NCI-H128 (cell line): ENCODE measurements around the gene ANKRD42.
A peak's percentile ranks its signal among the peaks of the same experiment; 100 is the strongest.

Experiments used
- DNase-seq: peaks from one replicate; lab custom pipeline; 2025; ENCODE audit not compliant: unreplicated experiment; lab: John Stamatoyannopoulos, UW

Gene ANKRD42

DNA sequence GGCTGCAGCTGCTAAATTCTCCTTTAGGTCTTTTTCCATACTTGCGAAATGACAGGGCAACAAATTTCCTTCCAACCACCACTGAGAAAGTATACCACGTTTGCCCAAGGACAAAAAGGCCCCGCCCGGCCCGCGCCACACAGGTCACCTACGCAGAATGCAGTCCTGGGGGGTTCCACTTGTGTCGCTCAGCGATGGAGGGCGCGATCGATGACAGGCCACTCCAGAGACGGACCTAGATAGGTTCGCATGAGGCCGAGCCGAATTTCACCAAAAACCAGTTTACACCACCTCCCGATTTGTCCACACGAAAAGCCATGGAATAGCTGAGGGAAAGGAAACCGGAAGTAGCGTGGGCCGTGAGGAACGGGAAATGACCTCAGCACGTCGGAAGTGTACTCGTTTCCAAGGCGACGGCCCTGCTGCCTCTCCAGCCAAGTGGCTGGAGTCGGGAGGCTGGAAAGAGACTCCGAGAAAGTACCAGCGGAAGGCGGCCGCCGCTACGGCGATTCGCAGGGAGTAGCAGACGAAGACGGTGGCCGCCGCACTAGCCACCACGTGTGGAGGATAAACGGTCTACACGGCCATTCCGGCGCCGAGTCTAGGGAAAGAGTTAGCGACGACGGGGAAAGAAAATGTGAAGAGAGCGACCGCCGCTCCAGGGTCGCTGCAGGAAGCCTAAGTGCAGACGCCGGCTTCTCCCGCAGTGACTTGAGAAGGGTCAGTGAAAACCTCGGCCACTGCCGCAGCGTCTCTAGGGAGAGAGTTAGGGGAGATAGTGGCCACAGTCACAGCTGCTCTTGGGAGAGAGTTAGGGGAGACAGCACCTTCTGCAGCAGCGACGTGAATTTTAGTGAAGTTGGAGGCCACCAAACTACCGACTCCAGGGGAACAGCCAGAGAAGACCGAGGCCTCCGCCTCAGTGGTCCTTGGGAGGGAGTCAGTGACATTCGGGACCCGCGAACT, at the start of gene ANKRD42:
ANKRD42 (plus strand) TSS at position 398 of the 966 bp plus-strand sequence. CDS start 959 bp downstream, outside the sequence.
- DNase-seq: peak; percentile 76

DNA sequence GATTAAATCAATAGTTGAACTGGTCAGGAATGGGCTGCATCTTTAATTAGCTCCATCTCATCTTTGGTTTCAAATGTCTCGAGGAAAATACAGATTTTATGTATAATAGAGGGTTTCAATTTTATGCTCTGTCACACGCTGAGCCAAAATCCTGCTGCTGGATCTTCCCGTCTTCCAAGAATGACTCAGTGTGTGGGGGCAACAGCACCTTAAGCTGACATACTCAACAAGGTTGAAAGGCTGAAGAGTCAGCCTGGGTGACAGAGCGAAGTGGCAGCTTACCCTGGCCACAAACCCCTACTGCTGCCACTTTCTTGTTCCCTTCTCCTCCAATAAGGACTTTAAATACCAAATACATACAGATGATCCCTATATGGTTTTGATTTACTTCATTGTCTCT, 45.6 kb upstream of the ANKRD42 start:
- DNase-seq: no peak

DNA sequence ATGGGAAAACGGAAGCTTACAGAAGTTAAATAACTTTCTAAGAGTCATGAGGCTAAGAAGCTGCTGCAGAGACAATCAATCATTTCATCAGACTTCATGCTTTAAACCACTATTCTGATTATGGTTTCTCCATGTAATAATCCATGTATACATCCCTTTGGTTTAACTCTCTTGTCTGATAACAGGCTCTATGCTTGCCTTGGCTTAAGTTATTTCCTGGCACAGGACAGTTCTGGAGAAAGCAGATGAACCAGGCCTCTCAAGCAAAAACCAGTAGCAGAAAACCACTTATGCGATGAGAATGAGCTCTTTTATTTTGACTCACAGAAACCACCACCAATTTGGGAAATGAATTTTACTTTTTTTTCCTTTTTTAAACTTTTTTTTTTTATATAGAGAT, 43.1 kb upstream of the ANKRD42 start:
- DNase-seq: no peak

DNA sequence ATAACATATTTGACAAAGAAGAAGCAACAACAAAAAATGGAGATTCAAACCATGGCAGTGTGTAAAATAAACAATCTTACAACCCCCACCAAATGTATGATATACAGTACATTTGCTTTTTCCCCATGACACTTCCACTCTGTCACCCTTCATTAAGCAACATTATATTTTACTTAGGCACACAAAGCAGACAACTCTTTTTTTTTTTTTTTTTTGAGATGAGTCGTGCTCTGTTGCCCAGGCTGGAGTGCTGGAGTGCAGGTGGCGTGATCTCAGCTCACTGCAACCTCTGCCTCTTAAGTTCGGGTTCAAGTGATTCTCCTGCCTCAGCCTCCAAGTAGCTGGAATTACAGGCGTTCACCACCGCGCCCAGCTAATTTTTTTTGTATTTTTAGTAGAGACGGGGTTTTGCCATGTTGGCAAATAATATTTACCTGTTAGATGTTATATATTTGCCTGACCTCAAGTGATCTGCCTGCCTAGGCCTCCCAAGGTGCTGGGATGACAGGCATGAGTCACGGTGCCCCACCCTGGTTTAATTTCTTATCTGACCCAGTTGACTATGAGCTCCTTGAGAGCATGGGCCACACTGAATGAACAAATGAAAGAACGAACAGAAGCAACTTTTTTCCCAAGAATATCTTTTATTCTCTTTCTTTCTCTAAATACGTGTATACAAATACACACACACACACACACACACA, 42.1 kb upstream of the ANKRD42 start:
- no peak for DNase-seq

DNA sequence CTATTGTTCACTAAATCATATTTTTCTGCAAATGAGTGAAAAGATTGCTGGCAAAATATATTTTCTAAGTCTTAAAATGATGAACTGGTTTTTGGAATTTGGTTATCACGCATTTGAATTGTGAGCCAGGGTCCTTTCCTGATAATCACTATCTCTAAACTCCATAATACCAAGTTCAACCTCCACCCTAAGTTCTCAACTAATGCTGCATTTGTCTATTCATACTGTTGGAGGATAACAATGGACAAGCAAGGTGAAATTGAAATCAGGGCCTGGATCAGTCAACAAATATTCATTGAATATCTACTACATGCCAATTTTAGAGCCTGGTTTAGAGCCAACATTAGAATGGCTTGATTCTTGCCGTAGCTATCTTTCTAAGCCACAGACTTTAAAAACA, 41.2 kb upstream of the ANKRD42 start:
- DNase-seq: no peak

DNA sequence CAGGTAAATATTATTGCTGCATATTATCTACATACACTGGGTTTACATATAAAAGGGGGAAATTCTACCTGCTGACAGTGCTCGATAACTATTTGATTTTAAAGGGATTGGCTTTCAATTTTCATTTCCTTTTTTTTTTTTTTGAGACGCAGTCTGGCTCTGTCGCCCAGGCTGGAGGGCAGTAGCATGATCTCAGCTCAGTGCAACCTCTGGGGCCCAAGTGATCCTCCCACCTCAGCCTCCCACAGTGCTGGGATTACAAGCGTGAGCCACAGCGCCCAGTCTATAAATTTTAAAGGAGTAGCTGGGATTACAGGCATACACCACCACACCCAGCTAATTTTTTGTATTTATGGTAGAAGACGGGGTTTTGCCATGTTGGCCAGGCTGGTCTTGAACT, 39.7 kb upstream of the ANKRD42 start:
- no peak for DNase-seq

DNA sequence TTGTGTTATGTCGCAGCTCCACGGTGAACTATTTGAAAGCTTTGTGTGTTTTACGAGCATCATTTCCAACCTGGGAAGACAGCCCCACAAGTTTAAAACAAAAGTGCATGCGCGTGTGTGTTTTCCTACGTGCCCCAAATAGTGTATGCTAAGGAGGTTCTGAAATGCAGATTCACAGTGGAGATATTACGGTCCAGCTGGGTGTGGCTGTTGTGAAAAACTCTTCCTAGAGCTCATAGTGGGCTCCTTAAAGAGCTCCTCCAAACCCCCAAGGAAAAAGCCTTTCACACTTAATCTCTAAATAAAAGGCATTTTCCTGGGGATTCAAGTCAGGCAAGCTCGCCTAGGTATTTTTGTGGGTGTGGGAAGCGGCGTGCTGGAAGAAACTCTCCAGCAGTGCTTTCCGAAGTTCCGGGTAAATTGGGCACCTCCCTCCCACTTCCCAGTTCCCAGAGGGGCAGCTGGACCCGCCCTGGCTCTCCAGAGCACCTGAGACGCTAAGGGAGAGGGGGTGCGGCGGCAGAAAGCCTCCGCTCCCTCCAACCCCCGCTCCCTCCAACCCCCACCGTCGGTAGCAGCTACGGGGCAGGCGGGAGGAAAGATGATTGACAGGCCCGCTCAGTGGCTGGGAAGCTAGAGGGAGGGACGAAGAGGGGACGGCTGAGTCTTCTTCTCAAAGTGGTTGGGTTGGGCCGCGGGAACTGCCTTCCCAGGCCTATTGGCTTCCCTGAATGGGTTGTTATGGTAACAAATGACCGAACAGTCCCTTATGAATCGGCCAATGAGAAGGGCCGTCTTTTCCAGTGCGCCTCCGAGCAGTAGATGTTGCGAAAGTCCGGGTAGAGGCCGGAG, 37.1 kb upstream of the ANKRD42 start:
- DNase-seq: peak; percentile 100

DNA sequence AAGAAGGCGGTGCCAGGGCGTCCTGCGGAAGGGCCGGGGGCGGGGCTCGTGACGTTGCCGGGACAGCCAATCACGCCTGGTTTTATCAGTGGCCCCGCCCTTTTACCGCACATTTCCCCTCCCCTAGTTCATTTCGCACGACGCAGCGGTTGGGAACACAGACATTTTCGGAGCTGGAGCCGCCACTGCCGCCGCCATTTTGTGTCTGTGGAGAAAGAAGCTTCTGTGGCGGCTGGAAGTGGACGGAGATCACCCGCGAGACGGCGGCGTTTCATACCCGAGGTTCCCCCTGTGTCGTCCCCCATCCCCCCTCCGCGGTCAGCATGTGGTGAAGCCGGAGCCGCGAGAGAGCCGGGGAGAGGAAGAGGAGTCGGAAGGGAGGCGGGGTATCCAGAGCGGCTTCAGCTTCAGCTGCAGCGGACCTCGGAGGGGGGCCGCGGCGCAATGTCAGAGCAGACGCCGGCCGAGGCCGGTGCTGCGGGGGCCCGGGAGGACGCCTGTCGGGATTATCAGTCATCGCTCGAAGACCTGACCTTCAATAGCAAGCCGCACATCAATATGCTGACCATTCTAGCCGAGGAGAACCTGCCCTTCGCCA, 36.4 kb upstream of the ANKRD42 start, which contains the start of gene PCF11:
PCF11 (plus strand) TSS at position 136 of the 598 bp plus-strand sequence; CDS start at position 445, 309 bp downstream.
- DNase-seq: peak; percentile 100

DNA sequence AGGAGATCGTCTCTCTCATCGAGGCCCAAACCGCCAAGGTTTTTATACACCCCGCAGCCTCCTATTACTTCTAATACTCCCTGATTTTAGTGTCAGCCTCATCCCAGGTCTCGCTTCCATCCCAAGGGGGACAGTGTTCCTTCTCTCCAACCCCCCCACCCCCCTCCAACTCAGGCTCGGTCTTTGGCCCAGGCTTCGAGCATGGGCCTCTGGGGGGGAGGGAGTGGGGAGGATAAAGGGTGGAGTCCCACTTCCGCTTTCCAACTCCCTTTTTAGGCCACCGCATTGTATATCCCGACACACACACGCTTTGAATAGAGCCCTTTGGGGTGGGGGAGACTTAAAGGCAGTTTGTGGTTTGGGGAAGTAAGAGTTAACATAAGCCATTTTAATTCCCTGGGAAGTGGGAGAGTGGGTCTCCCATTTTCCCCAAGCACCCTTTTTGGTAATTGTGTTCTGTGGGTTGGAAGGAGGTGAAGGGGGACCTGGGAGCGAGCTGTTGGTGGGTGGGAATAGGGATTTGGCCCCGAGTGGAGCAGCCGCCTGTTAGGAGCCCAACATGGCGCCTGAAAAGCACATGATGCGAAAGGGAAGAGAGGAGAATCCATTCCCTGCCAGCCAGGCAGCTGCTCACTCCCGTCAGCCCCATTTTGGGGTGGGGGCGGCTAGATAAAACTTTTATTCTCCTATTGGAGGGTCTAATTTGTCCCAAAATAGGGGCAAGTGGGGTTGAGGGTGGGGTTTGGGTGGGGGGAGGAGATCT, 35.7 kb upstream of the ANKRD42 start:
- DNase-seq: no peak

DNA sequence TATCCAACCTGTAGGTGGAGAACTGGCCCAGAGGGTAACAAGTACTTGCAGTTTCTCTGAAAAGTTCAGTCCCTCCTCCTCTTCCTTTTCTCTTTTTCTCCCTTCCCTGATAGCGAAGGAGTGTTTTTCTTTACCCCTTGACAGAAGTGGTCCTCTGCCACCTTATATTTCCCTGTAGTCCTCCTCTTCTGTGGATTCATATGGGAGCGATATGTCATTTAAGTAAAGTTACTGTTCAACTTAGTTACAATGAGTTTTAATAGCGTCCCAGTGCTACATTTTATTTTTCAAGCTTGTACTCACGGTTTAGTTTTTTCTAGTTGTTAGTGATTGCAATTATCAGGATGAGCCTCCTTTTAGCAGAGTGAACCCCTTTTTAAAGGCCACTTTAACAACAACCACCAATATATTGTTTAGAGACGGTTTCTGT, 35.1 kb upstream of the ANKRD42 start:
- DNase-seq: no peak

DNA sequence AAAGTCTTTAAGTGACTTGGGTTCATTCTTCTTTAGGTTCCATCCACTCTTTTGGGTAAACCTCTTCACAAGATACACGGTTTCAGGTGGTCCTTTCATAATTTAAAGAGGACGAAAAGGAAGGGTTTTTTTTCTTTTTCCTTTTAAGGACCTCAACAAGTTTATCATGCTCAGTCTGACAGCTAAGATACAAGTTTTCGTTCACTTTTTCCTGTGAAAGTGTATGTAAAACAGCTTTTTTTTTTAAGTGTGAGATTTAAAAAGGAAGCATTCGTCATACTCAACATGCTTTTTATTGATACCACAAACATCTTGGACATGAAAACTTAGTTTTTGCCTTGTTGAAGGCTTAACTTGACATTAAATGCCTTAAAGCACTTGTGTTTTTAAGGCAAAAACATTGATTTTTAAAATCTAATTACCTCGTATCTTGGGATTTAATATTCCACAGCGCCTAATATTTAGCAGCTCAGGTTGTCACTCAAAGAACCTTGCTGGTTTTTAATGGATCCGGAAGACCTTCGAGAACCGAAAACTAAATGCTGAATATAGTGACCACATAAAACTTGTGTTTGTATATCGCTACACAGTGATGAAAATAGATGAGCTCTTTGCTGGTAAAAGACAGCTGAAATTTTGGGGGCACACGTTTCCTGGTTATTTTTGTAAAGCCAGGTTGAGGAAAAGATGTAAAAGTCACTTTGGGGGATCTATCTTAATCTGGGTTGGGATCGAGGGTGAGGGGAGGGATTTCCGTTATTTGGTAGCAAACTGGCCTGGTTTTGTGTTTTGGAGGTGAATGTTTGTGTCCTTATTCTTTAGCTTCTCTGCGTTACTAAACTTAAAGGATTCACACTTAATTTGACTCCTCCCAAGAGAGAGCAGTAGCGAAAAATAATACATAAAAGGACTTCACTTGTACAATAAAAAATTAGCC, 34.3 kb upstream of the ANKRD42 start:
- no peak for DNase-seq

DNA sequence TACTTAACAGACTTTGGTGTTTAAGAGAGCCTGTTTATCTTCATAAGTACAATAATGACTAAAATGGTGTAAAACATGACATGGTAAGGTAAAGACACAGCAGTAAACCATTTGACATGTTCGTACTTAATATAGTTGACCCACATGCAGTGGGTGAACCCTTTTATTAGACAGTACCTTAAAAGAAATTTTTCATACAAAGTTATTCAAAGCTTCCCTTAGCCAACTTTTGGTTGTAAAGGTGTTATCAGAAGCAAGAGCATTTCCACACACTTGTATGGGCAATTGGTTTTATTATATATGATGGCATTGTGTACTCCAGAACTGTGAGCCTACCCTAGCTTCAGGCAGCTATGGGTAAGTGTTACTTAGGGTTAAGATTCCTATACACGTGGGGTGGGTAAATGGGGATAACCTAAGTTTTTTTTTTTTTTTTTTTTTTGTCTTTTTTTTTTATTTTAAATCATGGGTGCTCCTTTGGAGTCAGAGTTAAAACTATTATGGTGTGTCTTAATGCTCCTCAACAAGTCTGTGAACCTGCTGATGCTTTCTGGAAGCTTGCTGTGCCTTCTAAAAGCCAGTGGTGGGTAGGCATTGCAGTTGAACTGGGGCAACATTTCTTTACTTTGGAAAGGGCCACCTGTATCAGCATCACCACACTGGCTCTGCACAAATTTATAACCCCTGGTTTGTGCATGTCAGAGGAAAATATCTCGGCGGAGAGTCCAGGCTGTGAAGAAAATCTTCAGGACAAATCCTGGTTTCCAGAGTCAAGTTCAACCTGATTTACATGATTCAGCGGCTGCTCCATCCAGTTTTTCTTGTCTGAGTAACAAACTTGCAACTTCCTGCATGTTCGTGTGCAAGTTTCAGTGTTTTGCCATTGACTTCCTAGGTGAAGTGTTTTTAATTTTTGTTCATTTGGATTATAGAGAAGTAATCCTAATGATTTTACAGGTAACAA, 33.3 kb upstream of the ANKRD42 start:
- DNase-seq: no peak

DNA sequence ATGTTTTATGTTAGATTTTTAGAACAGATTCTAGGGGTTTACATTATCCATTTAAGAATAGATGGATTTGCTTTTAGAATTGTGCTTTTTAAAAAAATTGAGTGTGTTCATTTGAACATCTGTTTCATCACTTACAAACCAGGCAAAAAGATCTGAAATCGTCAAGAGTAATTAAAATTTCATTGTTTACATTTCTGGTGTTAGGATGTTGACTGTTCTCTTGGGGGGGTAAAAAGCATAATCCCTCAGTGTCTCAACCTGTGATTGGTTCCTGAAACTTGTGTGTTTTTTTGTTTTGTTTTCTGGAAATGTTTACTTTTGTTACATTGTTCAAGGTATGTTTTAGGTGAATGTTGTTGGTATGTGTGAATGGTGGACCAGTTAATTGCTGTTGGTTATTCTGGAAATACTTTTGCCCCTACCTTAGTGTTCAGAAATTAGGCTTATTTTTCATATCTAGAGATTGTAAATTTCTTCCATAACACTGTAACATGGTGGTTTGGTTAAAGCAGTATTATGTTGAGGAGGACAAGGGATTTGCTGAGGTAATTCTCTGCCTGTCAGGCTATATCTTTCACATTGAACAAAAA, 31.8 kb upstream of the ANKRD42 start:
- DNase-seq: no peak

DNA sequence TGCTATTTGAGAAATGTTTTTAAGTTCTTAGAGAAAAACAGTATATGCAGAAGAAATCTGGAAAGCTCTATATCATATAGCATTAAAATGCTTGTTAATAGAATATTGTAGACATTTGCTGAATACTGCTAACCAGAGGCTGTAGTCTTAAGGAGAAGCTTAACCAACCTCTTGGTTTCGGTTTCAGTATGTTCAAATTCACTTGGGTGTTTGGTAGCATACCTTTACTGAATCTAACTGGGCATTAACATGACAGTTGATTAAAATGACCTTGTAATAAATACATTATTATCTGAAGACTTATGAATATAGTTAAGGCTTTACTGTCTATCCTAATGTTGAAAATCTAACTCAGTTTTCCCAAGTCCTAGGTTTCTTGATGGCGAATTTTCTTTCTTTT, 31.1 kb upstream of the ANKRD42 start:
- no peak for DNase-seq

DNA sequence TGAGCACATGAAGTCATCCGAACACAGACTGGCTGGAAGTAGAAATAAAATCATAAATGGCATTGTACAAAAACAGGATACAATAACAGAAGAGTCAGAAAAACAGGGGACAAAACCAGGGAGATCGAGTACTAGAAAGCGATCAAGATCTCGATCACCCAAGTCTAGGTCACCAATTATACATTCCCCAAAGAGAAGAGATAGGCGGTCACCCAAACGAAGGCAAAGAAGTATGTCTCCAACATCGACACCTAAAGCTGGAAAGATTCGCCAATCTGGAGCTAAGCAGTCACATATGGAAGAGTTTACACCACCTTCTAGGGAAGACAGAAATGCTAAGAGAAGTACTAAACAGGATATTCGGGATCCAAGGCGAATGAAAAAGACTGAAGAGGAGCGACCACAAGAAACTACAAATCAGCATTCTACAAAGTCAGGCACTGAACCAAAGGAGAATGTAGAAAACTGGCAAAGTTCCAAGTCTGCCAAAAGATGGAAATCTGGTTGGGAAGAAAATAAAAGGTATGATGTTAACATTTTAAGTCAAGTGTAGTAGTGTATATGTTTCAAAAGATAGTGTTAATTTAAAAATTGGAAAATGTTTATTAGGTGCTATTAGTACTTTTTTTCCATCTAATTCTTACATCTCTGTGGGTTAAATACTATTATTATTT, 27.2 kb upstream of the ANKRD42 start:
- DNase-seq: no peak

DNA sequence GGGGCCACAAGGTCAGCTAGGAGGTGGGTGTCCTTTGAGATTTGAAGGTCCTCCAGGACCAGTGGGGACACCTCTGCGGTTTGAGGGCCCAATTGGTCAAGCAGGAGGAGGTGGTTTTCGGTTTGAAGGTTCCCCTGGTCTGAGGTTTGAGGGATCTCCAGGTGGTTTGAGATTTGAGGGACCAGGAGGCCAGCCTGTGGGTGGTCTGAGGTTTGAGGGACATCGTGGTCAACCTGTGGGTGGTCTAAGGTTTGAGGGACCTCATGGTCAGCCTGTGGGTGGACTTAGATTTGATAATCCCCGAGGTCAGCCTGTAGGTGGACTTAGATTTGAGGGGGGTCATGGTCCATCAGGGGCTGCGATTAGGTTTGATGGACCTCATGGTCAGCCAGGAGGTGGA, 24.8 kb upstream of the ANKRD42 start:
- no peak for DNase-seq

DNA sequence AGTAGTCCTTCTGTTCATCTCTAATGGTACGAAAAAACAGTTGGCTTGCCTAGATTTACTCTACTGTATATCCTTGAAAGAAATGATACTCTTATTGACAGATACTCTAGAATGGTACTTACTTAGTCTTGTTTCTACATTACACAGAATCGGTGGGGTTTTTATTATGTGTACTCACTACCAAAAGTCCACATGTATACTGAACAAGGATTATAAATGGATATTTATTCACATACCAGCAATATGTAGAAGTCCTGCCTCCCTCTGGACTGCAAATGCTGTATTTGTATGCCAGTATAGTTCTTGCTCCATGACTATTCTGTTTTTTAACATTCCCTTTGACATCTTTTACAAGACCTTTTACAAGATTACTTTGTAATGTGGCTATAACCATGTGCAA, 22.6 kb upstream of the ANKRD42 start:
- no peak for DNase-seq
